HG02623 (cell line): ENCODE measurements around the gene FOXN3.
"Not testable (repeated sequence)": the region's sequence is repeated elsewhere in the genome, so short reads cannot be mapped to it uniquely, and the experiment has no call there.

ENCODE experiments used
- ATAC-seq: cut with Tn5 transposase; IDR thresholded peaks from one replicate; pipeline ENCODE4 v1.9.1; 2021; ENCODE audit warnings: moderate library complexity; ENCODE audit not compliant: unreplicated experiment

Gene FOXN3

DNA sequence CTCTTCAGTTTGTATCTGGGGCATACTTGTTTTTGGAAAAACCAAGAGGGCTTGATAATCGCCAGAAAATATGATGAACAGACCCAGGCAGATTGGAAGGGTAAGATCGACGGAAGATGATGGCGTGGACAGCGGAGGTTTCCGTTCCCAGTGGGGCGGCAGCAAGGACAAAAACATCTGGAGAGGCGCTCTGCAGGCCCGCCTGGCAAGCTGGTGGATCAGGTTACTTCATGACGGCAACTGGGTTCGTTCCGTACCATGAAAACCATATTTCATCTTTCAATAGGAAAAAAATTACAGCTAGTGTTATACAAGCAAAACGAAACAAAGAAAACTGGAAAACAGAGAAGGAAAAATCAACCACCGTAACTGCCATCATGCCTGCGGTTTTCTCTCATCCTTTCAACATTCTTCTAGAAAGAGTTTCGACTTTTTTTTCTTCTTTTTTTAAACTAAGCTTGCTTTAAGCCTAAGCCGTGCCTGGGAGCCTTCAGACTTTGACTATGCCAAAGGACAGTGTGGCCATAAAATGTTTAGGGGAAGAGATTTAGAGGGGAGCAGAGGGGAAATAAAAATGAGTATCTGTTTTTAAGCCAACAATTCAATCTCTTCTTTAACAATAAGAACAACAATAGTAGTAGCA lies 210.5 kb downstream of the FOXN3 start:
- no peak for ATAC-seq

DNA sequence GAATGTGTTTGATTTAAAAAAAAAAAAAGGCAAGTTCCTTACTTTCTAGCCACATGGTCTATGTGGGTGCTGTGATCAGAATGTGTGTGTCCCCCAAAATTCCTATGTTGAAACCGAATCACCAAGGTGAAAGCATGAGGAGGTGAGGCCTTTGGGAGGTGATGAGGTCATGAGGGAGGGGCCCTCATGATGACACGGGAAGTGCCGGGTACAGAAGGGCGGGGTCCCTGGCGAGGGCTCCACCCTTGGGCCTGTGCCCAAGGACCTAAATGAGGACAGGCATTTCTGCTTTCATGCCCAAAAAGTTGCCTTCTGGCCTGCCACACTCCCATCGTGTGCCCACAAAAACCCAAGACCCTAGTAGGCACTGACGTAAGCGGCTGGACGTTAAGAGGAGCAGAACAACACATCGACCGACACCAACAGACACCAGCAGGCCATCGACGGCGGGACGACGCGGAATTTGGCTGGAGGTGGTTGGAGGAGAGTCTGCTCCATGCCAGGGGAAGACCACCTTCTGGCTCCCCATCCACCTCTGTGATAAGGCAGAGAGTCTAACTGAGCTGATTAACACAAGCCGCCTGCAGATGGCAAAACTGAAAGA lies 211.8 kb downstream of the FOXN3 start:
- no peak for ATAC-seq

DNA sequence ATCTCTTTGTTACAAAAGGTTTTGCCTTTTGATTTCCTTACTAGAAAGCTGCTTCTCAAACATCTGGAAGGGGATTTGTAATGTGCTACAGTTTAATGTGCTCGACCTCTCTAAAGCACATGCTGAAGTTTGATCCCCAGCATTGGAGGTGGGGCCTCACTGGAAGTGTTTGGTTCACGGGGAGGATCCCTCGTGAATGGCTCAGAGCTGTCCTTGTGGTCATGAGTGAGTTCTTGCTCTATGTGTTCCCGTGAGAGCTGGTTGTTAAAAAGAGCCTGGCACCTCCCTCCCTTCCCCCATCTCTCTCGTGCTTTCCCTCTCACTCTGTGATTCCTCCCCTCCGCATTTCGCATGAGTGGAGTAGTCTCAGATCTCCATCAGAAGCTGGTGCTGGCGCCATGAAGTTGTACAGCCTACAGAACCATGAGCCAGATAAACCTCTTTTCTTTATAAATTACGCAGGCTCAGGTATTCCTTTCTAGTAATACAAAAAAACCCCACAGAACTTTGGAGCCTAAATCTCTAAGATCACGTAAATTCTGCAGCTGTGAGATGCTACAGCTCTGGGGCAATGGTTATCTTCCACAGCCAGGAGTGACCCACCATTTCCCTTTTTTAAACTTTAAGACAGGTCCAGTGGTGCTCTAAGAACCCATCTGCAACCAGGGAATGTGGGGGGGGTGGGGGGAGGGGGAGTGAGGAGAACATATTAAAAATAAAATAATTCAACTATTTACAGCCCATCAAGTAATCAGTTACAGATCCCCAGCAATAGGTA lies 214.4 kb downstream of the FOXN3 start:
- no peak for ATAC-seq

DNA sequence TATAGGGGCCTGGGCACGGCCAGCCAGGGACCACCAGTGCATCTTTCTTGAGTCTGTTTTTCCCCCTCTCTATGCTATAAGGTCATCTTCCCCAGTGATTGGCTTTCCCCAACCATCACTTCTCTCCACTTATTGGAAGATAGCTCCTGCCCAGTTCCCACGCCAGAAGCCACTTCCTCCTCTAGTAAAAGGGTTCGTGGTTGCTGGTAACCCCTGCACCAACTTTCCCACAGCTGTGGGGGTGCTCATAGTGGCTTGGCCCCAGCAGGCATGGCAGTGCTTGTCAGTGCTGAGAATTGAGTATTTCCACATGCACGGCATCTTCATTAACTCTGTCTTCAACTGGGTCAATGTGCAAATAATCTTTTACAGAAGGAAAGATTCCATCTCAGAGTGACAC lies 215.4 kb downstream of the FOXN3 start:
- ATAC-seq: no peak

DNA sequence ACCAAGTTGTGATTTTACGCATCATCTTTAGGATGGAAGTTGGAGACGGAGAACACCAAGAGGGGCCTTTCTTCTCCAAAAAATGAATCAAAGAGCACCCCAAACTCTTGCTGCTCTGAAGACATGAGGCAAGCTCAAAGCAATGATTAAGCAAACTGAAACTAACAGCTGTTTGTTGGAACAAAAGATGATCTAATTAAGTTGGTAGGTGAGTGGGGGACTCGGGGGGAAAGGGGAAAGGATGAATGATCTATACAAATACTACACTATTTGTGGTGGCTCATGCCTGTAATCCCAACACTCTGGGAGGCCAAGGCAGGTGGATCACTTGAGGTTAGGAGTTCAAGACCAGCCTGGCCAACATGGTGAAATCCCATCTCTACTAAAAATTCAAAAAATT lies 217.7 kb downstream of the FOXN3 start:
- not testable (repeated sequence) for ATAC-seq

DNA sequence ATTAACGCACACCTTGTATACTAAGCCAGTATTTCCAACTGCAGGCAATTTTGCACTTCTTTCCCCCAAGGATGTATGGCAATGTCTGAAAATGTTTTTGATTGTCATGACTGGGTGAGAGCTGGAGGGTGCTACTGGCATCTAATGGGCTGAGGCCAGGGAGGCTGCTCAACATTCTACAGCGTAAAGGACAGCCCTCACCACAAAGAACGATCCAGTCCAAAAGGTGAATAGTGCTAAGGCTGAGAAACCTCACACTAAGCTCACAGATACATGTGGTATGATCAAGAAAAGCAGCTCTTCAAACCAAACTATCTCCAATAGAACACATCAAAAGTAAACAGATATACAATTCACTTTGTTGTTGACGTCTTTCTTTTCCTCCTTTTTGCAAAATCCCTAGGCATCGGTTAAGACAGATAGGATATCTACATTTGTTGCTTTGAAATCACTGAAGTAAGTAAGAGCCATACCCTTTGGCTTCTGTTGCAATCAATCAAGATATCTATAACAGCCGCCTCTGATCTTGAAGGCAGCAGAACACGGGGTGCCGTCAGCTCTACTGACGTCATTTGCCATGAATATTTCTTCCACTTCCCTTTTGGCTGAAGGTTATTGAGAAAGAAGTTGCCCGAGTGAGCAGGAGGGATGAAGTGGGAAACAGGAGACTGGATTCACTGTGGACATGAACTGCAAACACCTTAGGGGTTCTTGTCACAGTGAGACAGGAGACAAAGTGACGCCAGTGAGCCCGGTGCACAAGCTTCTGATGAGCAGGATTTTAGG lies 218.3 kb downstream of the FOXN3 start:
- no peak for ATAC-seq

DNA sequence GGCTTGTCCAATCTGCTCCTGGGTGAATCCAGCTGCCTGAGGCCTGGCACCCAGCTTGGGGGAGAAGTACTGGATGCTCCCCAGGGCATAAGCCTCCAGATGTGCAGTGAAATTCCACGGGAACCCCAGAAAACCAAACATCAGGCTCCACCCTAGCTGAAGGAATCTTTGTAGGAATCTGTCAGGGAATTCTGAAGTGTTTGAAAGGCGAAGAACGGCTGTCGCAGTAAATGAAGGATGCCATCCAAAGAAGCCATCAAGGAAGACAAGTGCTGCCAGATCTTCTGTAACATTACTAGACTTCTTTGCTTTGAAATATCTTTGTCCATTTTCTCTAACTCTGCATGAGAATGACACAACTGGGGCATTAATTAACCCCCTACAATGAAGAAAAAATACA lies 219.4 kb downstream of the FOXN3 start:
- no peak for ATAC-seq

DNA sequence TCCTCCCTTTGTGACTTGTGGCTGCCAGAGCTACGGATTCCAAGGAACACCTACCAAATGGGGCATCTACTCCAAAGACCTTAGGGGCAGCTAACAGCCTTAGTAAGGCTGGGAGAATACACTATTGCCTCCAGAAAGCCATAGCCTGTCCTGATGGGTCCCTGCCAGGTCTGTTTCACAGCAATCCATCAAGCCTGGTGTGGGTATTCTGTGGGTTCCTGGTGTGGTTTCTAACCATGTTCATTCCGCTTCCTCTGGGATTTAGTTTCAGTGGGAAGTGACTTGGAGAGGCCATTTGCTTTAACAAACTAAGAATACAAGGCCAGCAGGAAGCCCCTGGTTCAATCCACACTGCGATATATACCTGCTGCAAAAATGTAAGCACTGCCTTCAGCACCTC lies 220.5 kb downstream of the FOXN3 start:
- no peak for ATAC-seq

DNA sequence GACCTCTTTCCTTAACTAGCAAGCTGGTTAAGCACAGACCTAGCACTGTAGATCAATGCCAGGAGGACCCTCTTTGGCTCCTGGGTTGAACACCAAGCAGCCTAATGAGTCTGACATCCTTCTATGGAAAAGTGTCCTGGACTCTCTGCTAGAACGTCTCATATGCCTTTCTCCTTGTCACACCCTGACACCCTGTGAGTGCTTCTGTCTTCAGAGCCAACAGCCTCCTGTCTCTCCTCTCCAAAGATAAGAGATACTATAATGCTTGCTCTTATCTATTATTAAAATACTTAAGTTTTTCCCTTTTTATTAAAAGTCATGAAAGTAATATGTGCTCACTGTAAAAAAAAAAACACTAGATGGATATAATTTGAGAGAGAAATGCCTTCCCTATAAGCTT lies 222.7 kb downstream of the FOXN3 start:
- no peak for ATAC-seq

DNA sequence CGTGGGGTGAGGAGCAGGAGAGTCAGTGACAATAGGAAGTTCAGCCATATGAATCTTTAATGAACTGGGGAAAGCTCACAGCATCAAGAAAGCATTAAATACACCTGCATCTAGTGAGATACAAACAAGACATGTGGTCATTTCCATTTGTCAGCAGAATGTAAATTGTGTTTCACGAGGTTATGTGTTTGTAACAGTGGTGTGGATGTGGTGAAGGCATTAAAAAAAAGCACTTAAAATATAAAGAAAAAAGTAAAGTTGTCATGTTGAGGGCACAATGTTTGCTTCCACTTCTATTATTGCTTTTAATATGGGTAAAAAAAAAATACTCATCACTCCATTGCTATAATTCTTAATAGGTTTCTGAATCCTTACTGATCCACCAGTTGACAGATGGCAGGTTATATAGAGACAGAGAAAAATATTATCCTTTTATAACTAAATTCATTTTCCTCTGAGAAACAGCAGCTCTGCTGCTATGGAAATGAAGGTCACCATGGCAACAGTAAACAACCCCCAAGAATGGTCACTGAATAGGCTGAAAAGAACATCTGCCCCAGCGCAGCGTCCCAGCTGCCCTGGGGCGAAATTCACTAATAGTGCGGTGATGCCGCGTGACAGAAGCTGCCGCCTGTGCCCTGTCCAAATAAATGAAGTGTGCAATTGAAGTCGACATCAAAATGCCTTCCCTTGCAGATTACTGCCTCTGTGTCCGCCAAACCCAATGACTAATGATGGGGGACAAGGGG lies 226.1 kb downstream of the FOXN3 start:
- no peak for ATAC-seq

DNA sequence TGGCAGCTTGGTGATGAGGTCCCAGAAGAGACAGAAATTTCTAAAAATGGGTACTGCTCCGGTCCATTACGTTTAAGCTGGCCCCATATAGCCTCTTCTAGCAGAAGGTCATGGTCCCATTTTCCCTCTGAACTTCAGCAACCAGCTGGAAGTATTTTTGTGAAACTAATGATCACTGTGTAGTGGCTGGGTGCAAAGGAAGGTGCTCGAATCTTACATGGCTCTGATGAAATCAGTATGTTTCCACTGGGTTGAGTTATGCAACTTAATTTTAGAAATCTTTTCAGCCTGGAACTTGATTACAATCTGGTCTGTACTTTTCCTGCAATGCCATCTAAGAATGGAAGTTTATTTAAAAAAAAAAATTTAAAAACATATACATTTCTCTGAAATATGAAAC lies 228.5 kb downstream of the FOXN3 start:
- ATAC-seq: no peak

DNA sequence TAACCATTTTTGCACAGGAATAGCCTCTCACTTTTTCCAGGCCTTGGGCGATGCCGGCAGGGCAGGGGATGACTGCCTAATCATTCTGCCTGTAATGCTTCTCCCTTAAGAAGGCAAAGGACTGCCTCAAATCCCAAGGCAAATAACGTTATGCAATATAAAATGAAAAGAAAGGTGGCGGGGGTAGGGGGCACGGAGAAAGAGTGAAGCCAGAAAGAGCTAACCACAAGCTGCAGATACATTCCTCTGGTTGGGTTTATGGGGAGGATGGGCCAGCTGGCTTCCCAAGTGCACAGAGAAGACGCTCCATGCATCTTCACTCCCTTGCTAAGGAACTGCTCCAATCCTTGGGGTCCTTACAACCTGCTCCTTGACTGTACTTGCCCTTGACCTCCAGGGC lies 229.5 kb downstream of the FOXN3 start:
- ATAC-seq: no peak

DNA sequence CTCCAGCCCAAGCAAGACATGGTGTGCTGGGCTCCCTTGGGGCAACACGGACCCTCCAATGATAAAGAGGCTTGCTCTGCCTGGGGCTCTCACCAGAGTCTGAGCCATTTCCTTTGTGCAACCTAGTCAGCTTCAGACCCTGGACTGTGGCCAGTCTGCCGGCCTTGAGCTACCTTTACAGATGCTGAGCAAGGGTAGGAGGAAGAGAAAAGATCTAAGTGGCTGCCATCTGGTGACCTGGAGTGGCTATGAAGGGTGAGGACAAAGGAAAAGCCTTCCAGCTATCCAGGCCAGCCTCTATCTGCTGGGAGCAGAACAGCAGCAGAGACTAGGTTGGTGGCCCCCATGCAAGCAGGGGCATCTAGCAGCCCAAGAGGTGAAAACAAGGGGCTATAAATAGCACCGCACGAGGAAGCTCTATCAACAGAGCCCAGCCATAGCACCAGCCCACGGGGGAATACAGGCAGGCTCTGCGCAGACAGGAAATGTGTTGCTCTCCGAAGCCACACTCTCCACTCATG lies 230.1 kb downstream of the FOXN3 start:
- ATAC-seq: no peak

DNA sequence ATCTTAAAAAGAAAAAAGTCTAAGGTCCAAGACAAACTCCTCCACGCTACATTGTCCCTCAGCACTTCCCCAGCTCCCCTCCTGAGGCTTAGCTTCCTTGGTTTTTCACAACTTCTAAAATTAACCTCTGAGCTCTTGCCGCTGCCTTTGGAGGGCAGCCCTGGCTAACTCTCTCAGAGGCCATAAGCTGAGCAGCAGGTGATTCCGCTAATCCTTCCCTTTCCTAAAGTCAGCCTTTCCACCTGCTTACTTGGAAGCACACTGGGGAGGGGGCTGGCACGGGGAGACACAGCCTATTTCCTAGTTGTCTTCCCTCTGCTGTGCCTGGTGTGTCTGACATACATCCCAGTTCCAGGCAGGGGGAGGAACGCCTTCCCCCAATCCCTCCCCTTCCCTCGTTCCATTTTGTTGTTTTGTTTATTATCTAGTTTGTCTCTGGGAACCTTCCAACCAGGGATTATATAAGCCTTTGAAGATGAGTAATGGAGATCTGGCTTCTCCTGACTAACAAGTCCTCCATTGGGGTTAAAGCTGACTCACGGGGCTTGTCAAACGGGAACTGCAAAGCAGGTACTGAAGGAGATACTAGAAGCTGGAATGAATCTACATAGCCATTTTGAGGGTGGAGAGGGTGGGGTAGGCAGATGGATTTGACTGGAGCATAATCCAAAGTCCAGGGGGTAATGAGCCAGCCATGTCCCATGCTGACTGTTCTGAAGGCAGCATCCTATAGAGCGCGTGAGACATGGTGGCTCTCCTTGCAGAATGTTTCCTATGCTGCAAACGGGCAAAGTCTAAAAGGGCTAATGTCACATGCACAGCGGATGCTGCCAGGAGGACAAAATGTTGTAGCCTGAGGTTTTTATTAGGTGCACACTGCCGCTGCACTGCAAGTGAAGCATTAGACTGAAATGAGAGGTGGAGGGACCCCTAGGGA lies 230.8 kb downstream of the FOXN3 start:
- ATAC-seq: no peak

DNA sequence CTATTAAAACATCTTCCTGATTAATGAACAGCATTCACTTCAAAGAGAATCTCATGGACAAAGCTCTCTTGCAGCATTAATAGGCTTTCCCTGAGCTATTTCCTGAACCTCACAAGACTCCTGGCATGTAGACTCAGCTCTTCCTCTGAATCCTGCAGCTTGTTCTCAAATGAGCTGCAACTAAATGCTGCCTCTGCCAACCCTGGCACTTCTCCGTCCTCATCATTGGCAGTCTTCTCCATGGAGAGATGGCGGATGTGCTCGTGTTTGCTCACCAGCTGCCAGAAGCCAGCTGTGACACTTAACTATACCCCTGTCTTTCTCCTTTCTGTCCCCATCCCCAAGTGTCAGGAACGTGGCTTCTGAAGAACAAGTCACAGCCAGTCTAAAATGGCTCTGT lies 232.1 kb downstream of the FOXN3 start:
- ATAC-seq: no peak

DNA sequence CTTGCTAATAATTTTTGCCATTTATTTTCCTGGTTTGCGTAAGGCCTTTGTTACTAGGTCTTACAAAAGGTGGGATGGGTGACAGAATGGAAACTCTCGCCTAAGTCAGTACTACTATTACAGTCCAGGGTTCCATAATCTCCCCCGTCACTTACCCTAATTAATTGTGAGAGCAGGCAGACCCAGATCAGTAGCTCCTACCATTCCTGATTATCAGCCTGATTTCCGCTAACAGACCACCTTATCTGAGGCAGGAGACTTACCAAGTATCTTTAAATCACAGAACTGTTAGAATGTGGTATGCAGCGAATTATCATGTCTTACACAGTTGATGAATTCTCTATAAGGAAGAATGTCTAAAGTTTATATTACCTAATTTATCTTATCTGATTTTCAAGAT lies 234.7 kb downstream of the FOXN3 start:
- ATAC-seq: no peak

DNA sequence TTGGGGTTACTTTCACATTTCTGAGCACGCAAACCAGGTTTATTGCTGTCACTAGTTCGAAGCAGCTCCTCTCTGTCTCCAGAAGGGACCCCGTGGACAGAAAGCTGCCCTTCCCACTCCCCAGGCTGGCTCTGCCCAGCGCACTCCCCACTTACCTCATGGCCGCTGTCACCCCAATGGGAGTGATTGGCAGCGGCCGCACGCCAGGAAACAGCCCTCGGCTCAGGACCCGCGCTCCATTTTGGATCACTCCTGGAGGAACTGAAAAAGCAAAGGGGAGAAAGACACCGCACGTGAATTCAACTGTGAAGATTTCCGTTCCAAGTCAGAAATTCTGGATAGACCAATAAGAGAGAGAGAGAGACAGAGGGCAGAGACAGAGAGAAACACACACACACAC lies 236.5 kb downstream of the FOXN3 start:
- no peak for ATAC-seq

DNA sequence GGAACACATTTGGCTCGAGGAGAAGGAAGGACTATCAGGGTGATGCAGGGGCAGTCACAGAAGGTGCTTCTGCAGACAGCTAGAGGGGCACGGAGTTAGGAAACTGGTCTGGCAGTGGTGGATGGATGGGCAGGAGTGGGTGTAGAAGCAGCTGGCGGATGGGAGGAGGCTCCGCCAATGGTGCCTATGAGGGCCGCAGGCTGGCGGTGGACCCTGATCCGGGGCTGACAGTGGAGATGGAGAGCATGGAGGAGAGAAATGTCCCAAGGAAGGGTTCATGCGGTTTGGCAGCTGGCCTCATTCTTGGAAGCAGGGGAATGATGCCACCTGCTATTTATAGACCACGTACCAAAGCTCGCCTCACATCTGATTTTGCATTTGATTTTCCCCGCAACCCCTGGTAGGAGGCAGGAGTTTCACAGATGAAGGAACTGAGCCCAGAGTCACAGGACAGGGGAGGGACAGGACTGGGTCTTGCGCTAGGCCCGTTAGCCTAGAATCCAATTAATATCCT lies 237.1 kb downstream of the FOXN3 start:
- ATAC-seq: no peak

DNA sequence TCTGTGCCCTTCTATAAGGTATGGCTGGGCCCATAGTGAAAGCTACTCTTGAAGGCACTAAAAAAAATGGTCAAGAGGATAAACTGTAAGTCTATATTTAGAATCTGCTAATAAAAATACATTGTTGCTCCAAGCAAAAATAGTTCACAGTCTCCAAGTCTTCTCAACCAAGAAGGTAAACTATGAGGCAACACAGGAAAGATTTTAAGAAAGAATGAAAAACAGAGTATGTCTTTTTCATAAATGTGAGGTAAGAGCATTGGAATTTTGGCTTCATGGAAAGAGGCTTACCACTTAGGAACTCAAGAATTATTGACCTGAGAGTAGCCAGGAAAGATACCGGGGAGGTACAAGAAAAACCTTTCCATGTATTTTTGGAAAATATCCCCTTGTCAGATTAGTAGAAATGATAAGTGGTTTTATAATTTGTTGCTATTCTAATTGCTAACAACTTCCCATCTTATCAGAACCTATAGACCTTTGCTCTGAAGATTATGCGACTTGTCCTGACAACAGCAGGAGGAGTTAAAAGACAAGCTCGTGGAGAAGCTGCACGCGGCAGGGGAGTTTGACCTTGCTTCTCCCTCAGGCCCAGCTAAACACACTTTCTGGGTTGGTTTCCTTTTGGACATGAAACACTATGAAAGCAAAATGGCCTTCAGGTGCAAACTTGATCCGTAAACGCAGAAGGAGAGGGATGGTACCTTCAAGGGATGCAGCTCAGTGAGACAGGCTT lies 238.1 kb downstream of the FOXN3 start:
- no peak for ATAC-seq
